GM12878 (cell line): Measurements from ENCODE around the gene FXYD6. TPM values are rescaled to one million over a fixed set of nuclear protein-coding genes. Genes with fewer than 3 reads are reported as not detected.

Experiments used
- ATAC-seq: fragments of 200-7000 bp; cut with Tn5 transposase; 3 replicates; pipeline ENCODE4 v1.9.1; 2020; ENCODE audit warnings: mild to moderate bottlenecking, moderate library complexity
- BruUV-seq: library from RNA; stranded (reverse); fragments of 400-500 nt; replicated peaks from 2 replicates; lab custom pipeline; 2021; lab: Mats Ljungman, UMichigan
- CTCF ChIA-PET: fragments of 300-600 bp; sonication (Branson Sonifier 250); formaldehyde crosslinking; extraction: SDS; loops from one replicate; lab custom pipeline; 2021; ENCODE audit warnings: inconsistent platforms; lab: Yijun Ruan, JAX
- POLR2A ChIA-PET: fragments of 350-600 bp; formaldehyde crosslinking; extraction: SDS; loops from one replicate; lab custom pipeline; 2021; ENCODE audit warnings: inconsistent platforms; lab: Charles Lee
- RAD21 ChIA-PET: fragments of 300-600 bp; sonication (Branson Sonifier 250); formaldehyde crosslinking; loops from one replicate; lab custom pipeline; 2023; ENCODE audit warnings: antibody characterized with exemption; ENCODE audit not compliant: unreplicated experiment; lab: Charles Lee
- SMC1A ChIA-PET: fragments of 300-600 bp; sonication (Branson Sonifier 250); formaldehyde crosslinking; loops from one replicate; lab custom pipeline; 2023; ENCODE audit not compliant: unreplicated experiment, uncharacterized antibody; lab: Charles Lee
- DNase-seq: peaks from one replicate; pipeline ENCODE4 v3.0.0-alpha.2; 2011; ENCODE audit warnings: low read depth, low spot score
- FAIRE-seq: peaks from 3 replicates; lab custom pipeline; 2011; peaks lifted over from hg19 to GRCh38; lab: Jason Lieb, UNC
- H2AFZ ChIP-seq: 2 replicates; pipeline ENCODE4 v1.6.0; 2011; ENCODE audit warnings: low read depth, low read length, control low read depth; ENCODE audit not compliant: control insufficient read depth
- H3K27ac ChIP-seq: 2 replicates; pipeline ENCODE4 v1.5.1; 2011; ENCODE audit warnings: control low read depth; ENCODE audit not compliant: control insufficient read depth, insufficient read depth
- H3K27me3 ChIP-seq, 2 experiments: replicated peaks in 1 of 2; 2 replicates each; pipeline versions ENCODE4 v1.6.0 to v1.6.1; 2011; ENCODE audit warnings: low read length in 1 of 2; ENCODE audit not compliant: control insufficient read depth in 2 of 2, insufficient read depth in 2 of 2
- H3K36me3 ChIP-seq, 2 experiments: 2 replicates each; pipeline ENCODE4 v1.5.1; 2011; ENCODE audit warnings: low read length in 1 of 2; ENCODE audit not compliant: control insufficient read depth in 2 of 2, insufficient read depth in 2 of 2
- H3K4me1 ChIP-seq: 2 replicates; pipeline ENCODE4 v1.6.1; 2011; ENCODE audit warnings: mild to moderate bottlenecking, low read length, moderate library complexity, mixed read lengths; ENCODE audit not compliant: control insufficient read depth, insufficient read depth
- H3K4me2 ChIP-seq: 2 replicates; pipeline ENCODE4 v1.6.0; 2011; ENCODE audit warnings: control low read depth; ENCODE audit not compliant: control insufficient read depth, insufficient read depth
- H3K4me3 ChIP-seq: fragments of 200-600 bp; sonication (generic); 2 replicates; pipeline ENCODE4 v1.5.1; 2016
- H3K79me2 ChIP-seq: 2 replicates; pipeline ENCODE4 v1.6.0; 2011; ENCODE audit warnings: low read length; ENCODE audit not compliant: control insufficient read depth, insufficient read depth
- H3K9ac ChIP-seq: 2 replicates; pipeline ENCODE4 v1.8.0; 2011; ENCODE audit warnings: low read length, control low read depth, mixed read lengths; ENCODE audit not compliant: control insufficient read depth, insufficient read depth
- H3K9me3 ChIP-seq: replicated peaks from 3 replicates; pipeline ENCODE4 v1.5.1; 2011; ENCODE audit warnings: mild to moderate bottlenecking, low read length; ENCODE audit not compliant: control insufficient read depth, insufficient read depth
- H4K20me1 ChIP-seq: 2 replicates; pipeline ENCODE4 v1.6.0; 2011; ENCODE audit not compliant: control insufficient read depth, insufficient read depth
- ASH2L ChIP-seq: fragments of 300-600, 200-600 bp; sonication (generic); IDR thresholded peaks from 2 replicates; pipeline ENCODE4 v1.6.1; 2017; ENCODE audit warnings: low read depth, mild to moderate bottlenecking, borderline replicate concordance
- BHLHE40 ChIP-seq, 2 experiments: fragments of 450-650 bp in 1 of 2; IDR thresholded peaks; 2 replicates each; pipeline ENCODE4 v1.6.1; 2011 to 2017; ENCODE audit warnings: low read depth in 2 of 2, borderline replicate concordance in 1 of 2, improper control_type of control experiment in 1 of 2, low read length in 1 of 2, mild to moderate bottlenecking in 1 of 2
- CEBPB ChIP-seq, 2 experiments: fragments of 150-350 bp in 1 of 2; IDR thresholded peaks; 2 replicates each; pipeline ENCODE4 v1.6.1; 2012 to 2014; ENCODE audit warnings: low read depth in 2 of 2, low read length in 2 of 2, borderline replicate concordance in 1 of 2, inconsistent platforms in 1 of 2
- HDAC2 ChIP-seq: fragments of 200-600 bp; sonication (generic); IDR thresholded peaks from 2 replicates; pipeline ENCODE4 v1.6.1; 2017
- NFYB ChIP-seq: IDR thresholded peaks from 2 replicates; pipeline ENCODE4 v1.6.1; 2011; ENCODE audit warnings: low read depth, mild to moderate bottlenecking, low read length, improper control_type of control experiment, moderate library complexity; ENCODE audit not compliant: insufficient read depth
- WGBS: methylation state at CpG from one replicate; pipeline ENCODE4 v1.1.6; 2016; ENCODE audit warnings: low lambda C conversion rate; ENCODE audit not compliant: insufficient replicate concordance, insufficient coverage; ENCODE audit errors: missing lambda C conversion rate; 5-methylcytosine and 5-hydroxymethylcytosine counted together
- in situ Hi-C: fragments of 300-500 bp; cut with MboI; formaldehyde crosslinking; loops from 9 replicates; pipeline ENCODE4 v1.14.3; 2018; ENCODE audit warnings: mixed read lengths
- intact Hi-C: fragments of 100-400 bp; cut with micrococcal nuclease; formaldehyde crosslinking; loops from one replicate; pipeline ENCODE4 v1.14.2; 2022; ENCODE audit not compliant: unreplicated experiment
- polyA plus RNA-seq, 11 experiments: library from polyadenylated mRNA; depleted of rRNA in 4 of 11; unstranded in 6 of 11; stranded (reverse) in 5 of 11; fragments of >200 nt; fragmentation: Nextera tagmentation in 4 of 11; fragmentation: Illumina TruSeq in 1 of 11; extraction: Ambion mirVana in 4 of 11; extraction: Trizol in 1 of 11; gene quantifications; 1 replicate in 1 of 11; 2 replicates in 10 of 11; pipeline versions ENCODE4 v1.2.1 to v1.2.3, GENCODE V29; 2011 to 2016; ENCODE audit warnings: inconsistent platforms in 2 of 11, missing spikeins in 2 of 11, low read depth in 1 of 11
- total RNA-seq, 4 experiments: library from RNA; depleted of rRNA in 3 of 4; stranded (reverse); fragments of >200 nt in 3 of 4; fragmentation: Illumina TruSeq in 1 of 4; extraction: Trizol in 1 of 4; gene quantifications; 2 replicates each; pipeline versions ENCODE4 v1.2.1 to v1.2.3, GENCODE V29; 2013 to 2021
- TF ChIP-seq, protein P1 (sequence below): fragments of 450-650 bp; IDR thresholded peaks from 2 replicates; pipeline ENCODE4 v1.6.1; 2017; ENCODE audit warnings: borderline replicate concordance
- TF ChIP-seq, protein P2 (sequence below): fragments of 450-650 bp; IDR thresholded peaks from 2 replicates; pipeline ENCODE4 v1.6.1; 2016; ENCODE audit warnings: mild to moderate bottlenecking, moderate library complexity, borderline replicate concordance
- TF ChIP-seq, protein P3 (sequence below): IDR thresholded peaks from 2 replicates; pipeline ENCODE4 v1.6.1; 2011; ENCODE audit warnings: borderline replicate concordance, low read depth, mild to moderate bottlenecking, moderate library complexity, low read length; ENCODE audit not compliant: insufficient read depth, poor library complexity, severe bottlenecking

Gene FXYD6
- total and polyA plus RNA-seq, 10 of the 15 experiments (the other 5 are each of a cell fraction or from before 2014, with no cell fraction given) = 0.09 to 2.0 (median 0.23) TPM; not detected in 2

DNA sequence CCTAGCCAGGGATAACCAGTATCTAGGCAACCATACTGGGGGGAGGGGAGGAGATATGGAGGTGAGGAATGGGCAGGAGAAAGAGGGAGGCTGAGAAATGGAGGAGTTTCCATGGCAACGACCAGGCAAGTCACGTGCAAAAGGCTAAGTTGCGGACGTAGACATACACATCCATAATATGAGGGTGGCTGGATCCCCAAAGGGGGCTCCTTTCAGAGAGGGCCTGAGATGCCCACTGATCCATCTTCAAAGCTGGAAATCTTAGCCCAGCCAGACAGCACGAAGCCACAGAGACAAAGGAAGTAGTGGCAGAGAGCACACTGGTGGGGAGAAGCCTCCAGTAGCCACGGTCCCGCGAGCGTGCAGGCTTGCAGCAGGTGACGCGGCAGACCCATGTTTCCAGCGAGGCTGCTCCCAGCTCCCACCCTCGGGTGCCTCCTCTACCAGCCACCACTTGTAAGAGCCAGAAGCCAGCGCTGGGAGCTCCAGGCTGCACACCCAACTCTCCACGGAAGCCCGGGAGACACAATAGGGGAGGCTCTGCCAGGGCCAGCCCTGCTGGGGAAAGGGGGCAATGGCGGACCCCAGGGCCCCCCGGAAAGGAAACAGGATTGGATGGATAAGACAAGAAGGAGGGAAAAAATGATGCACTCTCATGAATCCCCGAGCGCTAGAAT lies 938 bp downstream of the FXYD6 start:
- ChIA-PET CTCF (no interaction called here), RAD21 (no interaction called here), SMC1A (no interaction called here), POLR2A (no interaction called here)
- Histone ChIP-seq H3K9ac (no peak overlapping the region), H4K20me1 (no peaks in the 10 kb centered on the region; the same call in 1 of the 2 replicates), H3K79me2 (no peaks in the 10 kb centered on the region), H3K36me3 (no peaks in the 10 kb centered on the region), H3K4me3 (no peak overlapping the region), H3K4me1 (no peaks in the 10 kb centered on the region), H3K27me3 (peaks cover 16 to 18% of the 10 kb centered on the region in 2 experiments), H2AFZ (no peak overlapping the region), H3K9me3 (no peaks in the 10 kb centered on the region), H3K27ac (no peak overlapping the region), H3K4me2 (no peak overlapping the region)
- DNase-seq (no peak), ATAC-seq (no peak), FAIRE-seq (no peak)
- in situ Hi-C loops = no loop called here
- 8% methylated on average over 20 of the region's 20 CpGs for WGBS
- intact Hi-C loops = no loop called here
- TF ChIP-seq BHLHE40 (IDR thresholded peaks at IDR 0.05; ENCODE audit: borderline replicate concordance in 1 of 2, low read depth in 2 of 2, low read length in 1 of 2) = peak in 1 of 2 experiments; percentile 26; a peak in 1 of 4 replicates
- no peak for TF ChIP-seq NFYB
- TF ChIP-seq ASH2L = no peak
- TF ChIP-seq HDAC2 = no peak
- BruUV-seq = no TSS peak

DNA sequence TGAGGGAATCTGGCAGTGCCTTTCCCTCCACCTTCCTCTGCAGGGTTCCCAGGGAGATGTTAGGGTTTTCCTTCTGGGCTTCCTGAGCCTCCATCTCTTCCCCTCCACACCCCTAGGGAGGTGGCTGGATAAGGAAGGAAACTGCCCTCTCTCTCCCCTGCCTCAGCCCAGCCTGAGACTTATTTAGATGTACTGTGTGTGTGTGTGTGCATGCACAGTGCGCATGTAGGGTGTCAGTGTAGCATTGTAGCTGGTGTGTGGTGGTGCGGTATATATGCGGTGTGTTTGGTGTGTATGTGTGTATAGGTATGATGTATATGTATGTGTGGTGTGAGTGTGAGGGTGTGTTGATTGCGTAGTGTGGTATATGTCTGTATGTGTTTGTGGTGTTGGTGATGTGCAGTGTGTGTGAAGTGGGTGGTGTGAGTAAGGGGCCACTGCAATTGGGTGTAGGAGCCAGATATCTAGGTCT lies 1.5 kb downstream of the FXYD6 start:
- peaks cover 16 to 18% of the 10 kb centered on the region in 2 experiments for H3K27me3 ChIP-seq
- RAD21 ChIA-PET = no interaction called here
- DNase-seq (no peak), ATAC-seq (no peak; the same call in 2 of the 3 replicates), FAIRE-seq (no peak)
- no peaks in the 10 kb centered on the region for H3K4me1 ChIP-seq
- H3K79me2 ChIP-seq = no peaks in the 10 kb centered on the region
- no peak overlapping the region for H3K4me2 ChIP-seq
- intact Hi-C loops (no loop called here), in situ Hi-C loops (no loop called here)
- POLR2A ChIA-PET = no interaction called here
- SMC1A ChIA-PET = no interaction called here
- H3K36me3 ChIP-seq = no peaks in the 10 kb centered on the region
- no TSS peak for BruUV-seq
- H2AFZ ChIP-seq = no peak overlapping the region
- no peak overlapping the region for H3K27ac ChIP-seq
- no peak overlapping the region for H3K4me3 ChIP-seq
- no peaks in the 10 kb centered on the region for H3K9me3 ChIP-seq
- no peaks in the 10 kb centered on the region; the same call in 1 of the 2 replicates for H4K20me1 ChIP-seq
- no peak overlapping the region for H3K9ac ChIP-seq
- CTCF ChIA-PET = no interaction called here
- WGBS = 88% methylated on average over 4 of the region's 4 CpGs
- TF ChIP-seq, protein P1, sequence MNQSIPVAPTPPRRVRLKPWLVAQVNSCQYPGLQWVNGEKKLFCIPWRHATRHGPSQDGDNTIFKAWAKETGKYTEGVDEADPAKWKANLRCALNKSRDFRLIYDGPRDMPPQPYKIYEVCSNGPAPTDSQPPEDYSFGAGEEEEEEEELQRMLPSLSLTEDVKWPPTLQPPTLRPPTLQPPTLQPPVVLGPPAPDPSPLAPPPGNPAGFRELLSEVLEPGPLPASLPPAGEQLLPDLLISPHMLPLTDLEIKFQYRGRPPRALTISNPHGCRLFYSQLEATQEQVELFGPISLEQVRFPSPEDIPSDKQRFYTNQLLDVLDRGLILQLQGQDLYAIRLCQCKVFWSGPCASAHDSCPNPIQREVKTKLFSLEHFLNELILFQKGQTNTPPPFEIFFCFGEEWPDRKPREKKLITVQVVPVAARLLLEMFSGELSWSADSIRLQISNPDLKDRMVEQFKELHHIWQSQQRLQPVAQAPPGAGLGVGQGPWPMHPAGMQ = no peak
- TF ChIP-seq, protein P2, sequence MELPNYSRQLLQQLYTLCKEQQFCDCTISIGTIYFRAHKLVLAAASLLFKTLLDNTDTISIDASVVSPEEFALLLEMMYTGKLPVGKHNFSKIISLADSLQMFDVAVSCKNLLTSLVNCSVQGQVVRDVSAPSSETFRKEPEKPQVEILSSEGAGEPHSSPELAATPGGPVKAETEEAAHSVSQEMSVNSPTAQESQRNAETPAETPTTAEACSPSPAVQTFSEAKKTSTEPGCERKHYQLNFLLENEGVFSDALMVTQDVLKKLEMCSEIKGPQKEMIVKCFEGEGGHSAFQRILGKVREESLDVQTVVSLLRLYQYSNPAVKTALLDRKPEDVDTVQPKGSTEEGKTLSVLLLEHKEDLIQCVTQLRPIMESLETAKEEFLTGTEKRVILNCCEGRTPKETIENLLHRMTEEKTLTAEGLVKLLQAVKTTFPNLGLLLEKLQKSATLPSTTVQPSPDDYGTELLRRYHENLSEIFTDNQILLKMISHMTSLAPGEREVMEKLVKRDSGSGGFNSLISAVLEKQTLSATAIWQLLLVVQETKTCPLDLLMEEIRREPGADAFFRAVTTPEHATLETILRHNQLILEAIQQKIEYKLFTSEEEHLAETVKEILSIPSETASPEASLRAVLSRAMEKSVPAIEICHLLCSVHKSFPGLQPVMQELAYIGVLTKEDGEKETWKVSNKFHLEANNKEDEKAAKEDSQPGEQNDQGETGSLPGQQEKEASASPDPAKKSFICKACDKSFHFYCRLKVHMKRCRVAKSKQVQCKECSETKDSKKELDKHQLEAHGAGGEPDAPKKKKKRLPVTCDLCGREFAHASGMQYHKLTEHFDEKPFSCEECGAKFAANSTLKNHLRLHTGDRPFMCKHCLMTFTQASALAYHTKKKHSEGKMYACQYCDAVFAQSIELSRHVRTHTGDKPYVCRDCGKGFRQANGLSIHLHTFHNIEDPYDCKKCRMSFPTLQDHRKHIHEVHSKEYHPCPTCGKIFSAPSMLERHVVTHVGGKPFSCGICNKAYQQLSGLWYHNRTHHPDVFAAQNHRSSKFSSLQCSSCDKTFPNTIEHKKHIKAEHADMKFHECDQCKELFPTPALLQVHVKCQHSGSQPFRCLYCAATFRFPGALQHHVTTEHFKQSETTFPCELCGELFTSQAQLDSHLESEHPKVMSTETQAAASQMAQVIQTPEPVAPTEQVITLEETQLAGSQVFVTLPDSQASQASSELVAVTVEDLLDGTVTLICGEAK = no peak
- TF ChIP-seq, protein P3, sequence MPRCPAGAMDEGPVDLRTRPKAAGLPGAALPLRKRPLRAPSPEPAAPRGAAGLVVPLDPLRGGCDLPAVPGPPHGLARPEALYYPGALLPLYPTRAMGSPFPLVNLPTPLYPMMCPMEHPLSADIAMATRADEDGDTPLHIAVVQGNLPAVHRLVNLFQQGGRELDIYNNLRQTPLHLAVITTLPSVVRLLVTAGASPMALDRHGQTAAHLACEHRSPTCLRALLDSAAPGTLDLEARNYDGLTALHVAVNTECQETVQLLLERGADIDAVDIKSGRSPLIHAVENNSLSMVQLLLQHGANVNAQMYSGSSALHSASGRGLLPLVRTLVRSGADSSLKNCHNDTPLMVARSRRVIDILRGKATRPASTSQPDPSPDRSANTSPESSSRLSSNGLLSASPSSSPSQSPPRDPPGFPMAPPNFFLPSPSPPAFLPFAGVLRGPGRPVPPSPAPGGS = no peak
- no peak for TF ChIP-seq CEBPB (IDR thresholded peaks at IDR 0.05; ENCODE audit: borderline replicate concordance in 1 of 2, low read depth in 2 of 2, low read length in 2 of 2)
